ENCODE measurements around the gene TIAM1. TPM values are rescaled to one million over a fixed set of nuclear protein-coding genes. Genes with fewer than 3 reads are reported as not detected.
A peak's percentile ranks its signal among the peaks of the same experiment; 100 is the strongest.

Gene TIAM1
- total RNA-seq = 8.4 and 31.6 TPM in 2 replicates

DNA sequence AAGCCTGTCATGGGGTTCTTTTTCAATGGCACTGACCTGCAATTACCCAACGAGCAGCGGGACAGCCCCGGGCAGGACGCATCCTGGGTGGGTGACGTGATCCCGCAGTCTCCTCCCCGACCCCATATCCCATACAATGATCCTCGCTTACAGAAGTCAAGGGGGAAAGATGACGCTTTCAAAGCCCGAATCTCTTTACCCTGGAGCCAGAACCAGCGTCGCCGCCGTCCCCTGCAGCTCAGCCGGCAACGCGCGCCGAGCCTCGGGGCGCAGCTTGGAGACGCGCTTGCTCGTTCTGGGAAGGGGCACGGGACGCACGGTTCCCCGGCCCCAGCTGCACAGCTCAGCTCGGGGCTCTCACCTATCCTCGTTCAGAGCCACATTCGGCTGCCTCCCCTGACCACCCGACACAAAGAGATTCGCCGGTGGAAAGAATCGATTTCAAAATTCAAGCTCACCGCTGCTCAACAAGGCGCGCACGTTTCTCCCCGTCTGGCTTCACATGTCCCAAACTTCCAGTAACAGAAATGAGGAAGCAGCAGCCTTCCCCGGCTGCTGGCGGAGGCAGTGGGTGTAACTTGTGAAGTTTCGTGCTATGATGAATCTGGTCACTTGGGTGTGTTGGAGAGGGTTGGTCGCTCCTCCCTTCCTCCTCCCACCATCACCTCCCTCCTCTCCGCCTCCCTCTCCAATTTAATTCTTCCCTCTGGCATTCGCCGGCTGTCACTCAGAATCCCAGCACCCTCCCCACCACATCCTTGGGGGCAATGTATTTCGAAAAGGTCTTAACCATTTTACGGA lies at the start of gene TIAM1:
Gene TIAM1 (minus strand): TSS at position 582 of the 801 bp plus-strand sequence. CDS start 77,289 bp downstream, outside the sequence.
- Histone ChIP-seq H3K27me3 (ENCODE audit: control insufficient read depth, insufficient read depth, low read length) (no peaks in the 10 kb centered on the region), H3K4me3 (ENCODE audit: low read depth, low read length) (peak within 1 kb of the TSS; percentile 70), H3K36me3 (ENCODE audit: control insufficient read depth, insufficient read depth, low read length) (no peaks in the 10 kb centered on the region)
- FAIRE-seq (peak; percentile 77), DNase-seq (ENCODE audit: low read depth) (peak; percentile 85)
- TF ChIP-seq, protein P1, sequence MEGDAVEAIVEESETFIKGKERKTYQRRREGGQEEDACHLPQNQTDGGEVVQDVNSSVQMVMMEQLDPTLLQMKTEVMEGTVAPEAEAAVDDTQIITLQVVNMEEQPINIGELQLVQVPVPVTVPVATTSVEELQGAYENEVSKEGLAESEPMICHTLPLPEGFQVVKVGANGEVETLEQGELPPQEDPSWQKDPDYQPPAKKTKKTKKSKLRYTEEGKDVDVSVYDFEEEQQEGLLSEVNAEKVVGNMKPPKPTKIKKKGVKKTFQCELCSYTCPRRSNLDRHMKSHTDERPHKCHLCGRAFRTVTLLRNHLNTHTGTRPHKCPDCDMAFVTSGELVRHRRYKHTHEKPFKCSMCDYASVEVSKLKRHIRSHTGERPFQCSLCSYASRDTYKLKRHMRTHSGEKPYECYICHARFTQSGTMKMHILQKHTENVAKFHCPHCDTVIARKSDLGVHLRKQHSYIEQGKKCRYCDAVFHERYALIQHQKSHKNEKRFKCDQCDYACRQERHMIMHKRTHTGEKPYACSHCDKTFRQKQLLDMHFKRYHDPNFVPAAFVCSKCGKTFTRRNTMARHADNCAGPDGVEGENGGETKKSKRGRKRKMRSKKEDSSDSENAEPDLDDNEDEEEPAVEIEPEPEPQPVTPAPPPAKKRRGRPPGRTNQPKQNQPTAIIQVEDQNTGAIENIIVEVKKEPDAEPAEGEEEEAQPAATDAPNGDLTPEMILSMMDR (IDR thresholded peaks at IDR 0.05; ENCODE audit: insufficient read depth, low read length, severe bottlenecking) = no peak

DNA sequence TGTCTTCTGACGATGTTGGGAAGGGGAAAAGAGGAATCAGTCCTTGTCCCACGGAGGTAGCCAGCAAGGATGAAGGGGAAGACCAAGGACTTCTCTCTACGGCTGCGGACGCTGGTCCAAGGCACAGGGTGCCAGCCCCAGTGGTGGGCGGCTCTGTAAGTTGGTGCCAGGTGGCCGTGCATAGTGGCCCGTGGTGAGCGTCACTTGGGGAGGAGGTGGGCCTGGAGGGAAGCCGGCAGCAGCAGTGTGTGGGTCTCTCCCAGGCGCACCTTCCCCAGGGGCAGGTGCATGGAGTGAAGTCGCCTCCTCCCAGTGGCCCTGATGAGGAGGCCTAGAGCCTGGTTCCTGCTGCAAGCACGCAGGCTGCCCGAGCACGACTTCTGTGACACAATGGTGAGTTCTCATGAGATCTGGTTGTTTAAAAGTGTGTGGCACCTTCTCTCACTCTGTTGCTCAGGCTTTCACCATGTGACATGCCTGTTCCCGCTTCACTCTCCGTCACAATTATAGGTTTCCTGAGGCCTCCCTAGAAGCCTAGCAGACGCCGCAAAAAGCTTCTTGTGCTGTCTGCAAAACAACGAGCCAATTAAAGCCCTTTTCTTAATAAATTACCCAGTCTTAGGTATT lies 43.6 kb upstream of the TIAM1 start:
- Histone ChIP-seq H3K27me3 (ENCODE audit: control insufficient read depth, insufficient read depth, low read length) (no peaks in the 10 kb centered on the region), H3K4me3 (ENCODE audit: low read depth, low read length) (no peak overlapping the region), H3K36me3 (ENCODE audit: control insufficient read depth, insufficient read depth, low read length) (no peaks in the 10 kb centered on the region)
- FAIRE-seq (no peak), DNase-seq (ENCODE audit: low read depth) (no peak)
- TF ChIP-seq, protein P1 (IDR thresholded peaks at IDR 0.05; ENCODE audit: insufficient read depth, low read length, severe bottlenecking) = no peak

DNA sequence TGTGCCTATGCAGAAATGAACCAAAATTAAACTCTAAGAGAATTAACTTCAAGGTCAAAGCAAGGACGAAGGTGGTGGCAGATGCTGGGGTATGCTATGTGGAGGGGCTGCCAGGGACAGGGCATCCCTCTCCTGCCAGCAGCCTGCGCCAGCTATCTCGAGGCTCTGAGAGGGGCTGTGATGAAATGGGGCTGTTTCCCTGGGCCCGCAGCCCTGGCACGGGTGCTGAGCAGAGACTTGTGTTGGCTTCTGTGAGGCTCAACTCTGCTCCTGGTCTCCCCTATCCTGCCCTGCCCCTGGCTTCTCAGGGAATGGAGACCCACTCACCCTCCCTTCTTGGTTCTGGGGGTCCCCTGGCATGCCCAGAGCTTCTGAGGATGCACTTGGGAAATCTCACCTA lies 41.9 kb upstream of the TIAM1 start:
- DNase-seq (ENCODE audit: low read depth) = no peak
- no peak for FAIRE-seq
- TF ChIP-seq, protein P1 (IDR thresholded peaks at IDR 0.05; ENCODE audit: insufficient read depth, low read length, severe bottlenecking) = no peak
- no peaks in the 10 kb centered on the region for H3K27me3 ChIP-seq (ENCODE audit: control insufficient read depth, insufficient read depth, low read length)
- no peaks in the 10 kb centered on the region for H3K36me3 ChIP-seq (ENCODE audit: control insufficient read depth, insufficient read depth, low read length)
- no peak overlapping the region for H3K4me3 ChIP-seq (ENCODE audit: low read depth, low read length)

GRCh38 chr21:31383770-31384169 lies 39.7 kb upstream of the TIAM1 start:
- no peak for FAIRE-seq

DNA sequence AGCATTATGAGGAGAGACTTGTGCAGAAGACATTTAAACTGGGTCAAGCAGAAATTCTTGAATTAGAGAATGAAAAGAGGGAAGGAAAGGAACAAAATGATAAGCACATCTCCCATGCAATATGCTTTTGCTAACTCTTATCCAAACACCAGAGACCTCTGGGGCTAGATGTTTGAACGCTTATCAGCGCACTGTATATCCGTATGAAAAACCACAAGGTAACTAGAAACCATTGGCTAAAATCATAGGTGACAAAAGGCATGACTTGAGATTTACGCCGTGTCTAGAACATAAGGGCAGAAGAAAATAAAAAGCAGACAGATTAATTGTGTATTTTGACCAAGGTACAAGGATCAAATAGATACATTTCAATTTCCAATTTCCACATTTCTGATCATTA lies 38.0 kb upstream of the TIAM1 start:
- no peak for FAIRE-seq

More at GRCh38 chr21:31383770-31384169, 39.7 kb upstream of the TIAM1 start:
- TF ChIP-seq, protein P1 (IDR thresholded peaks at IDR 0.05; ENCODE audit: insufficient read depth, low read length, severe bottlenecking) = no peak
- no peak for DNase-seq (ENCODE audit: low read depth)
- Histone ChIP-seq H3K36me3 (ENCODE audit: control insufficient read depth, insufficient read depth, low read length) (no peaks in the 10 kb centered on the region), H3K27me3 (ENCODE audit: control insufficient read depth, insufficient read depth, low read length) (no peaks in the 10 kb centered on the region), H3K4me3 (ENCODE audit: low read depth, low read length) (no peak overlapping the region)

More for the DNA sequence above, 38.0 kb upstream of the TIAM1 start:
- Histone ChIP-seq H3K4me3 (ENCODE audit: low read depth, low read length) (no peak overlapping the region), H3K36me3 (ENCODE audit: control insufficient read depth, insufficient read depth, low read length) (no peaks in the 10 kb centered on the region), H3K27me3 (ENCODE audit: control insufficient read depth, insufficient read depth, low read length) (no peaks in the 10 kb centered on the region)
- DNase-seq (ENCODE audit: low read depth) = no peak
- TF ChIP-seq, protein P1 (IDR thresholded peaks at IDR 0.05; ENCODE audit: insufficient read depth, low read length, severe bottlenecking) = no peak

All from bronchial epithelial cell (primary cell).